AG04449 (cell line): ENCODE data around the gene GSS.

Source experiments
- CTCF ChIA-PET: fragments of 350-600 bp; formaldehyde crosslinking; extraction: SDS; loops from one replicate; lab custom pipeline; 2021; ENCODE audit warnings: antibody characterized with exemption; lab: Yijun Ruan, JAX
- POLR2A ChIA-PET: fragments of 400-600, 350-600 bp; formaldehyde crosslinking; extraction: SDS; loops from one replicate; lab custom pipeline; 2020; ENCODE audit warnings: antibody characterized with exemption, inconsistent platforms; lab: Yijun Ruan, JAX
- DNase-seq: peaks from one replicate; pipeline ENCODE4 v3.0.0-alpha.2; 2010; ENCODE audit warnings: low read depth, low spot score
- H3K4me3 ChIP-seq: 2 replicates; pipeline ENCODE4 v1.5.1; 2011; ENCODE audit warnings: low read depth, mild to moderate bottlenecking, control low read depth, low read length
- CTCF ChIP-seq: IDR thresholded peaks from one replicate; pipeline ENCODE4 v1.5.1; 2011; ENCODE audit warnings: mild to moderate bottlenecking, moderate library complexity, low read length, control low read depth, inconsistent platforms; ENCODE audit not compliant: insufficient read depth; ENCODE audit errors: missing control alignments

The GSS gene

GRCh38 chr20:34995696-34996095 is 40.1 kb upstream of the GSS start:
- ChIA-PET CTCF (interaction anchor here (1.2 to 8.3 kb wide), 2 partner anchors 95 to 121 kb away, joined by 4 to 64 read pairs; partner anchors contain the start of genes ACSS2 and GGT7), POLR2A (no interaction called here)
- DNase-seq = no peak
- TF ChIP-seq CTCF = no peak
- no peak overlapping the region for H3K4me3 ChIP-seq

- POLR2A ChIA-PET = interaction anchor here (1.1 kb wide), 1 partner anchor 170 kb away, joined by 3 read pairs; the partner anchor contains the start of gene NCOA6
- no peak for DNase-seq
- CTCF ChIA-PET = interaction anchor here (1.2 to 8.3 kb wide), 2 partner anchors 95 to 121 kb away, joined by 4 to 64 read pairs; partner anchors contain the start of genes ACSS2 and GGT7
- no peak for TF ChIP-seq CTCF
- H3K4me3 ChIP-seq = no peak overlapping the region
Measured at GRCh38 chr20:34995192-34995591, 39.6 kb upstream of the GSS start.

- ChIA-PET POLR2A (interaction anchor here (1.1 kb wide), 1 partner anchor 169 kb away, joined by 3 read pairs; the partner anchor contains the start of gene NCOA6), CTCF (interaction anchor here (0.6 to 8.3 kb wide), 4 partner anchors 8 to 120 kb away, joined by 3 to 64 read pairs (median 4); partner anchors contain the start of genes ACSS2 and GGT7)
- no peak overlapping the region for H3K4me3 ChIP-seq
- DNase-seq = no peak
- no peak for TF ChIP-seq CTCF
Measured at GRCh38 chr20:34994509-34995131, 39.0 kb upstream of the GSS start.

GRCh38 chr20:34993941-34994508 is 38.4 kb upstream of the GSS start:
- no peak for TF ChIP-seq CTCF
- CTCF ChIA-PET = interaction anchor here (0.6 to 8.3 kb wide), 3 partner anchors 9 to 120 kb away, joined by 3 to 64 read pairs (median 3); partner anchors contain the start of genes ACSS2 and GGT7
- DNase-seq = no peak
- no peak overlapping the region for H3K4me3 ChIP-seq
- POLR2A ChIA-PET = interaction anchor here (1.1 kb wide), 1 partner anchor 168 kb away, joined by 3 read pairs; the partner anchor contains the start of gene NCOA6

GRCh38 chr20:34992751-34993417 is 37.3 kb upstream of the GSS start:
- TF ChIP-seq CTCF = no peak
- CTCF ChIA-PET = interaction anchor here (8.3 kb wide), 1 partner anchor 118 kb away, joined by 64 read pairs; the partner anchor contains the start of genes ACSS2 and GGT7
- POLR2A ChIA-PET = interaction anchor here (0.6 kb wide), 1 partner anchor 11 kb away, joined by 3 read pairs; no protein-coding TSS in a partner anchor
- DNase-seq = no peak
- no peak overlapping the region for H3K4me3 ChIP-seq
